GM19455 (cell line): Measurements from ENCODE around the gene PCDH9.

Source experiments
- ATAC-seq: cut with Tn5 transposase; IDR thresholded peaks from one replicate; pipeline ENCODE4 v1.9.1; 2021; ENCODE audit not compliant: unreplicated experiment

PCDH9 gene

GRCh38 chr13:66994097-66994496 is 236.0 kb downstream of the PCDH9 start:
- peak; percentile 54 for ATAC-seq

- no peak for ATAC-seq
Observed at GRCh38 chr13:66992719-66993118, 237.4 kb downstream of the PCDH9 start.

GRCh38 chr13:66992183-66992582 is 238.0 kb downstream of the PCDH9 start:
- no peak for ATAC-seq

- ATAC-seq = no peak
Observed at GRCh38 chr13:66984241-66984640, 245.9 kb downstream of the PCDH9 start.

- no peak for ATAC-seq
Observed at GRCh38 chr13:66981912-66982311, 248.2 kb downstream of the PCDH9 start.

GRCh38 chr13:66977161-66977560 is 253.0 kb downstream of the PCDH9 start:
- ATAC-seq = no peak

- no peak for ATAC-seq
Observed at GRCh38 chr13:66974889-66975288, 255.2 kb downstream of the PCDH9 start.

- ATAC-seq = no peak
Observed at GRCh38 chr13:66974174-66974573, 256.0 kb downstream of the PCDH9 start.

- no peak for ATAC-seq
Observed at GRCh38 chr13:66972659-66973058, 257.5 kb downstream of the PCDH9 start.

- ATAC-seq = no peak
Observed at GRCh38 chr13:66971004-66971403, 259.1 kb downstream of the PCDH9 start.

GRCh38 chr13:66969291-66969690 is 260.8 kb downstream of the PCDH9 start:
- ATAC-seq = no peak

- ATAC-seq = no peak
Observed at GRCh38 chr13:66967811-66968597, 262.1 kb downstream of the PCDH9 start.

- ATAC-seq = no peak
Observed at GRCh38 chr13:66965181-66965580, 265.0 kb downstream of the PCDH9 start.

- ATAC-seq = no peak
Observed at GRCh38 chr13:66962953-66963352, 267.2 kb downstream of the PCDH9 start.

GRCh38 chr13:66958611-66959010 is 271.5 kb downstream of the PCDH9 start:
- ATAC-seq = no peak

GRCh38 chr13:66952507-66952906 is 277.6 kb downstream of the PCDH9 start:
- no peak for ATAC-seq

- no peak for ATAC-seq
Observed at GRCh38 chr13:66951426-66951825, 278.7 kb downstream of the PCDH9 start.

GRCh38 chr13:66950666-66951065 is 279.5 kb downstream of the PCDH9 start:
- ATAC-seq = no peak

GRCh38 chr13:66948910-66949309 is 281.2 kb downstream of the PCDH9 start:
- ATAC-seq = no peak

- no peak for ATAC-seq
Observed at GRCh38 chr13:66943530-66943929, 286.6 kb downstream of the PCDH9 start.

GRCh38 chr13:66940113-66940512 is 290.0 kb downstream of the PCDH9 start:
- no peak for ATAC-seq

GRCh38 chr13:66937423-66937822 is 292.7 kb downstream of the PCDH9 start:
- no peak for ATAC-seq

GRCh38 chr13:66933994-66934393 is 296.1 kb downstream of the PCDH9 start:
- ATAC-seq = no peak
